K562 (cell line): ENCODE data around the gene PNMA8C. TPM values are rescaled to one million over a fixed set of nuclear protein-coding genes. Genes with fewer than 3 reads are reported as not detected.

Experiments
- ARNT ChIP-seq, 2 experiments: fragments of 450-650 bp; IDR thresholded peaks; 2 replicates each; pipeline ENCODE4 v1.6.1; 2016; ENCODE audit warnings: mild to moderate bottlenecking in 1 of 2
- CAMTA2 ChIP-seq: fragments of 250-450 bp; sonication (Bioruptor Pico); conservative IDR thresholded peaks from 2 replicates; pipeline ENCODE4 v1.5.1; 2022
- CC2D1A ChIP-seq: fragments of 450-650 bp; IDR thresholded peaks from 2 replicates; pipeline ENCODE4 v1.6.1; 2017; ENCODE audit warnings: mild to moderate bottlenecking
- CCAR2 ChIP-seq: fragments of 200-400 bp; formaldehyde crosslinking; IDR thresholded peaks from 2 replicates; pipeline ENCODE4 v1.6.1; 2017; ENCODE audit warnings: mild to moderate bottlenecking, low read depth, low read length
- EZH2 ChIP-seq: IDR thresholded peaks from 2 replicates; pipeline ENCODE4 v1.6.1; 2012; ENCODE audit warnings: low read depth, mild to moderate bottlenecking, inconsistent platforms, low read length, borderline replicate concordance
- MTF1 ChIP-seq: fragments of 250-450 bp; sonication (Bioruptor Pico); IDR thresholded peaks from 2 replicates; pipeline ENCODE4 v1.9.0; 2021; ENCODE audit warnings: moderate library complexity, mild to moderate bottlenecking, inconsistent platforms, borderline replicate concordance
- MXI1 ChIP-seq: IDR thresholded peaks from 2 replicates; pipeline ENCODE4 v1.6.1; 2011; ENCODE audit warnings: low read depth, mild to moderate bottlenecking, improper control_type of control experiment, low read length
- NR4A1 ChIP-seq, 2 experiments: fragments of 250-450 bp in 1 of 2; fragments of 450-650 bp in 1 of 2; sonication (Bioruptor Pico) in 1 of 2; IDR thresholded peaks; 2 replicates each; pipeline versions ENCODE4 v1.4.0 to v1.6.1; 2016 to 2020; ENCODE audit warnings: mild to moderate bottlenecking in 2 of 2, missing compliant biosample characterization in 1 of 2, missing genetic modification characterization in 1 of 2, moderate library complexity in 1 of 2
- SREBF1 ChIP-seq: fragments of 150-350 bp; IDR thresholded peaks from 2 replicates; pipeline ENCODE4 v1.6.1; 2014; ENCODE audit warnings: antibody characterized with exemption, low read depth, low read length, borderline replicate concordance
- TFAP4 ChIP-seq: sonication (generic); formaldehyde crosslinking; IDR thresholded peaks from 2 replicates; pipeline ENCODE4 v1.8.0; 2022; ENCODE audit warnings: missing genetic modification reagents, mild to moderate bottlenecking, moderate library complexity, borderline replicate concordance
- ZNF175 ChIP-seq: fragments of 200-800 bp; sonication (Bioruptor generic); IDR thresholded peaks from 2 replicates; pipeline ENCODE4 v1.6.1; 2016; ENCODE audit warnings: low read depth, mild to moderate bottlenecking, missing genetic modification characterization, missing compliant biosample characterization
- ZNF239 ChIP-seq: fragments of 250-450 bp; sonication (Bioruptor Pico); IDR thresholded peaks from 2 replicates; pipeline ENCODE4 v1.4.0; 2020; ENCODE audit warnings: mild to moderate bottlenecking
- ZNF347 ChIP-seq: fragments of 450-650 bp; formaldehyde crosslinking; IDR thresholded peaks from 2 replicates; pipeline ENCODE4 v1.4.0; 2020; ENCODE audit warnings: low read depth, mild to moderate bottlenecking, moderate library complexity
- ZNF431 ChIP-seq: sonication (generic); formaldehyde crosslinking; IDR thresholded peaks from 2 replicates; pipeline ENCODE4 v1.8.0; 2022; ENCODE audit warnings: mild to moderate bottlenecking, missing genetic modification reagents
- ZNF512 ChIP-seq: IDR thresholded peaks from 2 replicates; pipeline ENCODE4 v1.6.1; 2016; ENCODE audit warnings: missing genetic modification characterization, missing compliant biosample characterization
- polyA plus RNA-seq, 8 experiments: library from polyadenylated mRNA; depleted of rRNA in 4 of 8; stranded (reverse) in 5 of 8; unstranded in 3 of 8; fragments of >200 nt; fragmentation: Nextera tagmentation in 2 of 8; fragmentation: Illumina TruSeq in 1 of 8; extraction: Ambion mirVana in 2 of 8; extraction: Trizol in 1 of 8; gene quantifications; 2 replicates each; pipeline versions ENCODE4 v1.2.1 to v1.2.3, GENCODE V29; 2011 to 2014; ENCODE audit warnings: inconsistent platforms in 1 of 8, missing spikeins in 1 of 8
- total RNA-seq, 7 experiments: library from RNA; depleted of rRNA in 6 of 7; stranded (reverse); fragments of >200 nt in 6 of 7; fragmentation: Illumina TruSeq in 2 of 7; extraction: Trizol in 2 of 7; gene quantifications; 2 replicates each; pipeline versions ENCODE4 v1.2.1 to v1.2.3, GENCODE V29; 2011 to 2021; ENCODE audit warnings: low replicate concordance in 1 of 7
- TF ChIP-seq, protein P1 (sequence below), 2 experiments: fragments of 200-800 bp in 1 of 2; sonication (Bioruptor generic) in 1 of 2; sonication (generic) in 1 of 2; formaldehyde crosslinking in 1 of 2; IDR thresholded peaks in 1 of 2; conservative IDR thresholded peaks in 1 of 2; 2 replicates each; pipeline versions ENCODE4 v1.5.0 to v1.6.1; 2016 to 2020; ENCODE audit warnings: missing compliant biosample characterization in 1 of 2, missing genetic modification characterization in 1 of 2, missing genetic modification reagents in 1 of 2

PNMA8C gene
- total and polyA plus RNA-seq, 9 of the 15 experiments (the other 6 are each of a cell fraction or from before 2014, with no cell fraction given) = 0.04 to 0.05 (median 0.05) TPM; not detected in 6

DNA sequence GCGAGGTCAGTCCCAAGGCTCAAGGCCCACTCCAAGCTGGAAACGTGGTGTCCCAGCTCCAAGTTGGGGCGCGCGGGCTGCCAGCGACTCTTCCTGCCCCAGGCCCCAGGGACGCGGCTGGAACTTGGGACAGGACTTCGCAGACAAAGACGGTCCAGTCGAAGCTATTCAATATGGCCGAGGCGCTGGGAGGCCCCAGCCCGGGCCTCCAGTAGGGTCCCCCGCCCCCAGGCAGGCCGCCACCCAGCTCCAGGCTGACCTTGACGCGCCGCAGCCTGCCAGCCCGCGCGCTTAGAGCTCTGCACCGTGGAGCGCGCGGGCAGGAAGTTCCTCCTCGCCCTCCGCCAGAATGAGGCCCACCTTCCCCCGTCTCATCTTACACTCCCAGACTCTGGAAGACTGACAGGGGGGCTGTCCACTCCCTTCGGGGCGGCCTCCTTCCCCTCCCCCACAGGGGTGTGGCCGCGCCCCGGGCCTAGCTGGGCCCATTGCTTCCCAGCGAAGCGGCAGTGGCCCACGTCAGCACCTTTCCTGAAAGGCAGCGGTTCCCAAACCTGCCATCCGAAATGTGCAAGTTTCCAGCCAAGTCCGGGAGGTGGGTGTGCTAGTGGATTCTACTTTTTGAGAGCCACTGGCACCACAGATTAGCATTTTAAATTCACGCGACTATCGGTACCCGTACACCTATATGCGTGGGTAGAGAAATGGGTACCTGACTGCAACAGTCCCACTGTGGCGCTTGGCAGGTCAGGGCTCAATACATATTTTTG is 15.3 kb downstream of the PNMA8C start, which contains the start of gene CCDC8 (continued):
- TF ChIP-seq, protein P1, sequence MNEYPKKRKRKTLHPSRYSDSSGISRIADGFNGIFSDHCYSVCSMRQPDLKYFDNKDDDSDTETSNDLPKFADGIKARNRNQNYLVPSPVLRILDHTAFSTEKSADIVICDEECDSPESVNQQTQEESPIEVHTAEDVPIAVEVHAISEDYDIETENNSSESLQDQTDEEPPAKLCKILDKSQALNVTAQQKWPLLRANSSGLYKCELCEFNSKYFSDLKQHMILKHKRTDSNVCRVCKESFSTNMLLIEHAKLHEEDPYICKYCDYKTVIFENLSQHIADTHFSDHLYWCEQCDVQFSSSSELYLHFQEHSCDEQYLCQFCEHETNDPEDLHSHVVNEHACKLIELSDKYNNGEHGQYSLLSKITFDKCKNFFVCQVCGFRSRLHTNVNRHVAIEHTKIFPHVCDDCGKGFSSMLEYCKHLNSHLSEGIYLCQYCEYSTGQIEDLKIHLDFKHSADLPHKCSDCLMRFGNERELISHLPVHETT (CRISPR knock-in tag; conservative IDR thresholded peaks at IDR 0.05 in 1 of 2, IDR thresholded peaks at IDR 0.05 in 1 of 2) = no peak; a peak in 1 of 4 replicates
- TF ChIP-seq ZNF175 (CRISPR knock-in tag) (no peak), ARNT (IDR thresholded peaks at IDR 0.05) (no peak), SREBF1 (no peak), CC2D1A (no peak), ZNF512 (tag) (no peak), MTF1 (CRISPR knock-in tag) (no peak), ZNF347 (no peak), TFAP4 (CRISPR knock-in tag) (peak; percentile 72; the same call in 1 of the 2 replicates), MXI1 (0 out of 2 replicates have a peak, but pooled peaks have one; percentile 21), NR4A1 (CRISPR knock-in tag; IDR thresholded peaks at IDR 0.05) (no peak), NR4A1 (tag; IDR thresholded peaks at IDR 0.05) (no peak), CAMTA2 (CRISPR knock-in tag) (0 out of 2 replicates have a peak, but pooled peaks have one; percentile 26), ZNF239 (no peak), CCAR2 (no peak), EZH2 (no peak), ZNF431 (CRISPR knock-in tag) (no peak)
